Retinal pigment epithelial cell (primary cell): ENCODE measurements around the gene PAQR8.

ENCODE experiments used
- DNase-seq: peaks from one replicate; pipeline ENCODE4 v3.0.0-alpha.2; 2010; ENCODE audit warnings: low read depth
- H3K4me3 ChIP-seq: 2 replicates; pipeline ENCODE4 v1.5.1; 2011; ENCODE audit warnings: mild to moderate bottlenecking, low read length, control low read depth, moderate library complexity
- TF ChIP-seq, protein P1 (sequence below): conservative IDR thresholded peaks from 2 replicates; pipeline ENCODE4 v1.5.1; 2011; ENCODE audit warnings: low read depth, low read length, control low read depth, inconsistent platforms

PAQR8 gene

DNA sequence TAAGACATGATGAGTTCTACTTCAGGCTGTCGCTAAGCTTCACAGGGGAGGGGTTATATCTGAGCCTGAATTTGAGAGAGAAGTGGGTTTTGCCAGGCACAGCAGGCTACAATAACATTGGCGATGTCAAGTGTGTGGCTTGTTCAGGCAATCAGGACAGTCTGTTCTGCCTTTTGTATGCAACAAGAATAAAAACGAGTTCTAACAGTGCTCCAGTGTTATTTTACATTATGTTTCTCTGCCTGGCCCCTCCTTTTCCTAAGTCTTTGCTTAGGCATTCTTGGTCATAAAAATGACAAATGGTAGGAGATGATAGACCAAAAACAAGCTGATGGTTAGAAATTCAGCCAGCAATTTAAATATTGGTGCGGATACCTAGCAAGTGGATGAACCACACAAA is 26.8 kb downstream of the PAQR8 start:
- DNase-seq = no peak
- no peak overlapping the region for H3K4me3 ChIP-seq
- TF ChIP-seq, protein P1, sequence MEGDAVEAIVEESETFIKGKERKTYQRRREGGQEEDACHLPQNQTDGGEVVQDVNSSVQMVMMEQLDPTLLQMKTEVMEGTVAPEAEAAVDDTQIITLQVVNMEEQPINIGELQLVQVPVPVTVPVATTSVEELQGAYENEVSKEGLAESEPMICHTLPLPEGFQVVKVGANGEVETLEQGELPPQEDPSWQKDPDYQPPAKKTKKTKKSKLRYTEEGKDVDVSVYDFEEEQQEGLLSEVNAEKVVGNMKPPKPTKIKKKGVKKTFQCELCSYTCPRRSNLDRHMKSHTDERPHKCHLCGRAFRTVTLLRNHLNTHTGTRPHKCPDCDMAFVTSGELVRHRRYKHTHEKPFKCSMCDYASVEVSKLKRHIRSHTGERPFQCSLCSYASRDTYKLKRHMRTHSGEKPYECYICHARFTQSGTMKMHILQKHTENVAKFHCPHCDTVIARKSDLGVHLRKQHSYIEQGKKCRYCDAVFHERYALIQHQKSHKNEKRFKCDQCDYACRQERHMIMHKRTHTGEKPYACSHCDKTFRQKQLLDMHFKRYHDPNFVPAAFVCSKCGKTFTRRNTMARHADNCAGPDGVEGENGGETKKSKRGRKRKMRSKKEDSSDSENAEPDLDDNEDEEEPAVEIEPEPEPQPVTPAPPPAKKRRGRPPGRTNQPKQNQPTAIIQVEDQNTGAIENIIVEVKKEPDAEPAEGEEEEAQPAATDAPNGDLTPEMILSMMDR = no peak

GRCh38 chr6:52389264-52389625 is 27.3 kb downstream of the PAQR8 start:
- TF ChIP-seq, protein P1 = no peak
- H3K4me3 ChIP-seq = no peak overlapping the region
- DNase-seq = no peak

DNA sequence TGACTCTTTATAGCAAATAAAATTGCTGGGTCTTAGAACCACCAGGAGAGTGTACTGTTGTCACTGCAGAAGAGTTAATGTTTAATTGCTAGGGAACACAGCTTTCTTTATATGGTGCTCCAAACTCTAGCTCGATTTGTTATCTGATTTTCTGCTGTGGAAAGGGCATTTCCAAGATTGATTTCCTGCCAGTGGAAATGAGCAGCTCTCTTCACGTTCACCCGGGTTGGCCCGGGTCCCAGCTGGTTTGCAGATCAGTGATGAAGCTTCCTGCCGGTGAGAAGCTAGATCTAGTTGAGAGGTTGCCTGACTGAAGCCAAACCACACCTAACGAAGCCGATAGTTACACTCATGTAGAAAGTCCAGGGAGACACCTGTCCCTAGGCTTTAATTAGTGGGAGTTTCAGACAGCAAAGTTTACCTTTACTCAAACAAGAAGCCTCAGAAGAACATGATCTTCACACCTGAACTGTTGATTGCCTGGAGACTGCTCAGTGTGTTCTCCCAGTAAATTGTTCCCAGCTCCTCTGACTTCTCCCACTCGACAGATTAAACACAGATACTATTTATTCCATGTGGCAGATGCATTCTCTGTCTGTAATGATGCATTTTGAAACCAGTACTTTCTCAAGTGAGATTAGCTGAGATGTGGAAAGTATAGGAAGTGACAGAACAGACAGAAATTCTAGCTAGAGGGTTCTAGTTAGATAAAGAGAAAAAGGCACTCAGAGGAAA is 27.8 kb downstream of the PAQR8 start:
- TF ChIP-seq, protein P1 = peak; percentile 2
- DNase-seq = no peak
- H3K4me3 ChIP-seq = no peak overlapping the region

- H3K4me3 ChIP-seq = no peak overlapping the region
- TF ChIP-seq, protein P1 = no peak
- no peak for DNase-seq
These were observed 28.4 kb downstream of the PAQR8 start for GRCh38 chr6:52390361-52390727.

GRCh38 chr6:52391599-52391998 is 29.6 kb downstream of the PAQR8 start:
- no peak for DNase-seq
- no peak overlapping the region for H3K4me3 ChIP-seq
- TF ChIP-seq, protein P1 = no peak

- no peak overlapping the region for H3K4me3 ChIP-seq
- DNase-seq = no peak
- TF ChIP-seq, protein P1 = no peak
These were observed 31.0 kb downstream of the PAQR8 start for GRCh38 chr6:52392944-52393343.

DNA sequence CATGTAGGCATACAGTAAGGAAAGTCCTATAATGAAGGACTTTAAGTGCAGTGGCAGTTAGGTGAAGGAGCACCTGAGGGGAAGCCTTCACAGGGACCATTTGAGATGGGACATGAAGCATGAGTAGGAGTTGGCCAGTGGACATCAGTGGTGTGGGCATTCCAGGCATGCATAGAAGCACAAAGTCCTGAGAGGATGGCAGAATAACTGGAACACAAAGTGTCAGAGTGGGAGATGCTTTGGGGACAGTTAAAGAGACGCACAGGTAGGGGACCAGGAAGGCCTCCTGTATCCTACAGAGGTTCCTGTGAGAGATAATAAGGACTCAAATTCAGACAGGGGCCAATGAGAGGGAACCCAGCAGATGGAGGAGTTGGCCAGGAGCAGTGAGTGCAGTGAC is 31.8 kb downstream of the PAQR8 start:
- TF ChIP-seq, protein P1 = no peak
- no peak for DNase-seq
- H3K4me3 ChIP-seq = no peak overlapping the region
